HEK293 (cell line): ENCODE measurements around the gene NDE1.

Source experiments
- AEBP2 ChIP-seq: fragments of 450-650 bp; formaldehyde crosslinking; IDR thresholded peaks from 2 replicates; pipeline ENCODE4 v1.5.1; 2016; ENCODE audit warnings: missing biosample characterization, missing genetic modification characterization, borderline replicate concordance
- GLIS2 ChIP-seq: fragments of 450-650 bp; formaldehyde crosslinking; IDR thresholded peaks from 2 replicates; pipeline ENCODE4 v1.5.1; 2016; ENCODE audit warnings: missing biosample characterization, missing genetic modification characterization
- MEIS1 ChIP-seq: sonication (generic); formaldehyde crosslinking; IDR thresholded peaks from 2 replicates; pipeline ENCODE4 v1.8.1; 2022; ENCODE audit warnings: missing genetic modification reagents, mild to moderate bottlenecking, borderline replicate concordance
- MZF1 ChIP-seq: fragments of 450-650 bp; formaldehyde crosslinking; IDR thresholded peaks from 2 replicates; pipeline ENCODE4 v1.5.1; 2017; ENCODE audit warnings: missing biosample characterization, missing genetic modification characterization, borderline replicate concordance
- PATZ1 ChIP-seq: fragments of 450-650 bp; formaldehyde crosslinking; IDR thresholded peaks from 2 replicates; pipeline ENCODE4 v1.5.1; 2016; ENCODE audit warnings: missing biosample characterization, missing genetic modification characterization
- PRDM1 ChIP-seq: fragments of 450-650 bp; formaldehyde crosslinking; IDR thresholded peaks from 2 replicates; pipeline ENCODE4; 2016; ENCODE audit warnings: missing biosample characterization, missing genetic modification characterization
- PRDM4 ChIP-seq: fragments of 450-650 bp; formaldehyde crosslinking; IDR thresholded peaks from 2 replicates; pipeline ENCODE4 v1.5.1; 2017; ENCODE audit warnings: missing biosample characterization, missing genetic modification characterization
- RBAK ChIP-seq: fragments of 450-650 bp; formaldehyde crosslinking; IDR thresholded peaks from 2 replicates; pipeline ENCODE4 v1.5.1; 2016; ENCODE audit warnings: missing biosample characterization, missing genetic modification characterization
- REST ChIP-seq: fragments of 450-650 bp; formaldehyde crosslinking; IDR thresholded peaks from 2 replicates; pipeline ENCODE4 v1.5.1; 2016; ENCODE audit warnings: missing biosample characterization, missing genetic modification characterization
- SP7 ChIP-seq: fragments of 450-650 bp; formaldehyde crosslinking; IDR thresholded peaks from 2 replicates; pipeline ENCODE4 v1.5.1; 2016; ENCODE audit warnings: missing biosample characterization, missing genetic modification characterization
- TCF7L2 ChIP-seq: IDR thresholded peaks from 2 replicates; pipeline ENCODE4 v1.6.1; 2011; ENCODE audit warnings: low read depth, mild to moderate bottlenecking, inconsistent platforms, low read length, moderate library complexity, borderline replicate concordance
- WT1 ChIP-seq: fragments of 450-650 bp; formaldehyde crosslinking; IDR thresholded peaks from 2 replicates; pipeline ENCODE4 v1.5.1; 2016; ENCODE audit warnings: missing biosample characterization, missing genetic modification characterization
- ZBTB21 ChIP-seq: fragments of 450-650 bp; formaldehyde crosslinking; IDR thresholded peaks from 2 replicates; pipeline ENCODE4 v1.5.1; 2017; ENCODE audit warnings: missing biosample characterization, missing genetic modification characterization
- ZBTB49 ChIP-seq: fragments of 450-650 bp; formaldehyde crosslinking; IDR thresholded peaks from 2 replicates; pipeline ENCODE4 v1.5.1; 2016; ENCODE audit warnings: missing biosample characterization, missing genetic modification characterization, low read depth
- ZFP3 ChIP-seq: fragments of 450-650 bp; formaldehyde crosslinking; IDR thresholded peaks from 2 replicates; pipeline ENCODE4 v1.5.1; 2016; ENCODE audit warnings: low read depth, missing biosample characterization, missing genetic modification characterization
- ZFP41 ChIP-seq: fragments of 450-650 bp; formaldehyde crosslinking; IDR thresholded peaks from 2 replicates; pipeline ENCODE4 v1.5.1; 2016; ENCODE audit warnings: missing biosample characterization, missing genetic modification characterization, borderline replicate concordance
- ZNF155 ChIP-seq: fragments of 450-650 bp; formaldehyde crosslinking; IDR thresholded peaks from 2 replicates; pipeline ENCODE4 v1.5.1; 2016; ENCODE audit warnings: missing biosample characterization, missing genetic modification characterization
- ZNF248 ChIP-seq: fragments of 450-650 bp; formaldehyde crosslinking; IDR thresholded peaks from 2 replicates; pipeline ENCODE4 v1.5.1; 2017; ENCODE audit warnings: missing biosample characterization, missing genetic modification characterization
- ZNF302 ChIP-seq: fragments of 450-650 bp; formaldehyde crosslinking; IDR thresholded peaks from 2 replicates; pipeline ENCODE4 v1.5.1; 2016; ENCODE audit warnings: missing biosample characterization, missing genetic modification characterization, low read depth
- ZNF335 ChIP-seq: fragments of 450-650 bp; formaldehyde crosslinking; conservative IDR thresholded peaks from 2 replicates; pipeline ENCODE4 v1.5.1; 2016; ENCODE audit warnings: missing biosample characterization, missing genetic modification characterization
- ZNF416 ChIP-seq: fragments of 450-650 bp; formaldehyde crosslinking; IDR thresholded peaks from 2 replicates; pipeline ENCODE4 v1.5.1; 2016; ENCODE audit warnings: missing biosample characterization, missing genetic modification characterization
- ZNF529 ChIP-seq: fragments of 450-650 bp; formaldehyde crosslinking; IDR thresholded peaks from 2 replicates; pipeline ENCODE4 v1.5.1; 2017; ENCODE audit warnings: missing genetic modification characterization, missing biosample characterization; ENCODE audit not compliant: insufficient replicate concordance
- ZNF558 ChIP-seq: fragments of 450-650 bp; formaldehyde crosslinking; IDR thresholded peaks from 2 replicates; pipeline ENCODE4 v1.5.1; 2016; ENCODE audit warnings: missing biosample characterization, missing genetic modification characterization
- ZNF571 ChIP-seq: fragments of 450-650 bp; formaldehyde crosslinking; IDR thresholded peaks from 2 replicates; pipeline ENCODE4 v1.5.0; 2017; ENCODE audit warnings: missing biosample characterization, missing genetic modification characterization
- ZNF707 ChIP-seq: fragments of 450-650 bp; formaldehyde crosslinking; IDR thresholded peaks from 2 replicates; pipeline ENCODE4 v1.5.1; 2016; ENCODE audit warnings: missing biosample characterization, missing genetic modification characterization
- ZSCAN16 ChIP-seq: fragments of 450-650 bp; formaldehyde crosslinking; IDR thresholded peaks from 2 replicates; pipeline ENCODE4 v1.5.1; 2016; ENCODE audit warnings: missing biosample characterization, missing genetic modification characterization
- ZSCAN4 ChIP-seq: fragments of 450-650 bp; formaldehyde crosslinking; IDR thresholded peaks from 2 replicates; pipeline ENCODE4 v1.5.1; 2017; ENCODE audit warnings: missing biosample characterization, missing genetic modification characterization

The NDE1 gene

GRCh38 chr16:15672514-15673167, 22.6 kb downstream of the NDE1 start (continued):
- no peak for TF ChIP-seq ZNF248
- TF ChIP-seq MEIS1 (CRISPR knock-in tag) = no peak
- TF ChIP-seq ZNF707 (tag by site-specific recombination) = no peak
- peak; percentile 93 for TF ChIP-seq WT1 (tag by site-specific recombination)
- TF ChIP-seq ZFP41 (tag by site-specific recombination) = no peak
- TF ChIP-seq ZNF302 (tag by site-specific recombination) = no peak
- no peak for TF ChIP-seq GLIS2 (tag by site-specific recombination)
- TF ChIP-seq ZBTB21 (tag by site-specific recombination) = peak; percentile 59; the same call in 1 of the 2 replicates
- no peak for TF ChIP-seq ZBTB49
- TF ChIP-seq RBAK (tag by site-specific recombination) = no peak
- TF ChIP-seq REST (tag by site-specific recombination) = no peak
- TF ChIP-seq ZSCAN16 (tag by site-specific recombination) = no peak
- no peak for TF ChIP-seq PRDM4
- no peak for TF ChIP-seq ZFP3 (tag by site-specific recombination)
- peak; percentile 18; the same call in 1 of the 2 replicates for TF ChIP-seq ZNF558 (tag by site-specific recombination)
- no peak for TF ChIP-seq AEBP2 (tag by site-specific recombination)
- no peak for TF ChIP-seq ZNF529 (tag by site-specific recombination)
- TF ChIP-seq PATZ1 = peak; percentile 95
- TF ChIP-seq ZSCAN4 = no peak
- peak; percentile 97 for TF ChIP-seq SP7
- peak; percentile 38; the same call in 1 of the 2 replicates for TF ChIP-seq MZF1 (tag by site-specific recombination)
- TF ChIP-seq ZNF416 = no peak
- TF ChIP-seq ZNF571 (tag by site-specific recombination) = no peak
- TF ChIP-seq ZNF155 = no peak
- TF ChIP-seq PRDM1 (tag by site-specific recombination) = 0 out of 2 replicates have a peak, but pooled peaks have one; percentile 64
- 0 out of 2 replicates have a peak, but pooled peaks have one; percentile 44 for TF ChIP-seq ZNF335 (tag by site-specific recombination)
- TF ChIP-seq TCF7L2 = no peak
